Fibroblast of lung (primary cell): ENCODE data around the gene INTS7. TPM values are rescaled to one million over a fixed set of nuclear protein-coding genes. Genes with fewer than 3 reads are reported as not detected.

Experiments
- DNase-seq, 2 donors: peaks; one replicate each; pipeline versions ENCODE4 v3.0.0 to v3.0.0-alpha.2; 2010; ENCODE audit warnings: low read depth in 2 of 2
- H2AFZ ChIP-seq: 2 replicates; pipeline ENCODE4 v1.5.1; 2012; ENCODE audit warnings: low read length, control low read depth, inconsistent platforms
- H3K27ac ChIP-seq: 2 replicates; pipeline ENCODE4 v1.5.1; 2011; ENCODE audit warnings: low read length, control low read depth; ENCODE audit not compliant: insufficient read depth
- H3K27me3 ChIP-seq: 2 replicates; pipeline ENCODE4 v1.5.1; 2011; ENCODE audit warnings: mild to moderate bottlenecking, low read length; ENCODE audit not compliant: control insufficient read depth, insufficient read depth
- H3K36me3 ChIP-seq: 2 replicates; pipeline ENCODE4 v1.5.1; 2011; ENCODE audit warnings: low read length; ENCODE audit not compliant: control insufficient read depth, insufficient read depth
- H3K4me1 ChIP-seq: 2 replicates; pipeline ENCODE4 v1.5.1; 2011; ENCODE audit warnings: low read length; ENCODE audit not compliant: control insufficient read depth, insufficient read depth; ENCODE audit errors: extremely low read depth
- H3K4me2 ChIP-seq: 2 replicates; pipeline ENCODE4 v1.5.1; 2011; ENCODE audit warnings: low read length, control low read depth; ENCODE audit not compliant: insufficient read depth; ENCODE audit errors: extremely low read depth
- H3K4me3 ChIP-seq, 4 experiments: fragments of 200-600 bp in 1 of 4; sonication (generic) in 1 of 4; replicated peaks in 1 of 4; 2 replicates each; pipeline ENCODE4 v1.5.1; 2011 to 2016; ENCODE audit warnings: low read length in 4 of 4, low read depth in 3 of 4, mild to moderate bottlenecking in 3 of 4, control low read depth in 2 of 4, inconsistent platforms in 1 of 4, mixed read lengths in 1 of 4; ENCODE audit not compliant: insufficient read depth in 1 of 4; ENCODE audit errors: control extremely low read depth in 1 of 4
- H3K79me2 ChIP-seq: 2 replicates; pipeline ENCODE4 v1.5.1; 2012; ENCODE audit warnings: mild to moderate bottlenecking, low read length, inconsistent platforms; ENCODE audit not compliant: control insufficient read depth, insufficient read depth
- H3K9ac ChIP-seq: 2 replicates; pipeline ENCODE4 v1.5.1; 2011; ENCODE audit warnings: mild to moderate bottlenecking, low read length, control low read depth; ENCODE audit not compliant: insufficient read depth
- H3K9me3 ChIP-seq: 2 replicates; pipeline ENCODE4 v1.5.1; 2012; ENCODE audit warnings: low read depth, low read length; ENCODE audit not compliant: control insufficient read depth, insufficient read depth
- H4K20me1 ChIP-seq: 2 replicates; pipeline ENCODE4 v1.5.1; 2011; ENCODE audit warnings: low read length; ENCODE audit not compliant: control insufficient read depth, insufficient read depth; ENCODE audit errors: extremely low read depth
- EZH2 ChIP-seq: IDR thresholded peaks from 2 replicates; pipeline ENCODE4 v1.5.1; 2012; ENCODE audit warnings: low read length, control low read depth, mild to moderate bottlenecking; ENCODE audit errors: missing control alignments
- polyA plus RNA-seq, 2 donors: library from polyadenylated mRNA; depleted of rRNA in 1 of 2; stranded (reverse) in 1 of 2; unstranded in 1 of 2; fragments of >200 nt; gene quantifications; 2 replicates each; pipeline ENCODE4 v1.2.1, GENCODE V29; 2011 to 2012; ENCODE audit warnings: missing spikeins in 1 of 2
- total RNA-seq: library from RNA; depleted of rRNA; stranded (reverse); fragments of >200 nt; gene quantifications from 2 replicates; pipeline ENCODE4 v1.2.1, GENCODE V29; 2014
- TF ChIP-seq, protein P1 (sequence below), 2 donors: IDR thresholded peaks in 1 of 2; conservative IDR thresholded peaks in 1 of 2; 1 replicate in 1 of 2; 2 replicates in 1 of 2; pipeline ENCODE4 v1.5.1; 2011 to 2012; ENCODE audit warnings: low read length in 2 of 2, control low read depth in 1 of 2, inconsistent platforms in 1 of 2, low read depth in 1 of 2, mild to moderate bottlenecking in 1 of 2

Gene INTS7
- total and polyA plus RNA-seq, 2 donors (not counting 1 experiment from before 2014, with no cell fraction given): 20.6 to 23.7 TPM

- Histone ChIP-seq H3K4me1 (peaks cover 4% of the 10 kb centered on the region), H3K27me3 (no peaks in the 10 kb centered on the region), H3K9ac (no peak overlapping the region), H3K79me2 (peaks cover 66% of the 10 kb centered on the region), H3K4me3 (no peak overlapping the region), H2AFZ (no peak overlapping the region), H4K20me1 (no peaks in the 10 kb centered on the region), H3K9me3 (no peaks in the 10 kb centered on the region), H3K36me3 (no peaks in the 10 kb centered on the region), H3K27ac (no peak overlapping the region), H3K4me2 (no peak overlapping the region)
- TF ChIP-seq, protein P1, sequence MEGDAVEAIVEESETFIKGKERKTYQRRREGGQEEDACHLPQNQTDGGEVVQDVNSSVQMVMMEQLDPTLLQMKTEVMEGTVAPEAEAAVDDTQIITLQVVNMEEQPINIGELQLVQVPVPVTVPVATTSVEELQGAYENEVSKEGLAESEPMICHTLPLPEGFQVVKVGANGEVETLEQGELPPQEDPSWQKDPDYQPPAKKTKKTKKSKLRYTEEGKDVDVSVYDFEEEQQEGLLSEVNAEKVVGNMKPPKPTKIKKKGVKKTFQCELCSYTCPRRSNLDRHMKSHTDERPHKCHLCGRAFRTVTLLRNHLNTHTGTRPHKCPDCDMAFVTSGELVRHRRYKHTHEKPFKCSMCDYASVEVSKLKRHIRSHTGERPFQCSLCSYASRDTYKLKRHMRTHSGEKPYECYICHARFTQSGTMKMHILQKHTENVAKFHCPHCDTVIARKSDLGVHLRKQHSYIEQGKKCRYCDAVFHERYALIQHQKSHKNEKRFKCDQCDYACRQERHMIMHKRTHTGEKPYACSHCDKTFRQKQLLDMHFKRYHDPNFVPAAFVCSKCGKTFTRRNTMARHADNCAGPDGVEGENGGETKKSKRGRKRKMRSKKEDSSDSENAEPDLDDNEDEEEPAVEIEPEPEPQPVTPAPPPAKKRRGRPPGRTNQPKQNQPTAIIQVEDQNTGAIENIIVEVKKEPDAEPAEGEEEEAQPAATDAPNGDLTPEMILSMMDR (conservative IDR thresholded peaks at IDR 0.05 in 1 of 2, IDR thresholded peaks at IDR 0.05 in 1 of 2; ENCODE audit: low read depth in 1 of 2, low read length in 2 of 2): no peak
- TF ChIP-seq EZH2: no peak
- no peak for DNase-seq
Measured at GRCh38 chr1:212039622-212040021, 4.3 kb upstream of the INTS7 start.

DNA sequence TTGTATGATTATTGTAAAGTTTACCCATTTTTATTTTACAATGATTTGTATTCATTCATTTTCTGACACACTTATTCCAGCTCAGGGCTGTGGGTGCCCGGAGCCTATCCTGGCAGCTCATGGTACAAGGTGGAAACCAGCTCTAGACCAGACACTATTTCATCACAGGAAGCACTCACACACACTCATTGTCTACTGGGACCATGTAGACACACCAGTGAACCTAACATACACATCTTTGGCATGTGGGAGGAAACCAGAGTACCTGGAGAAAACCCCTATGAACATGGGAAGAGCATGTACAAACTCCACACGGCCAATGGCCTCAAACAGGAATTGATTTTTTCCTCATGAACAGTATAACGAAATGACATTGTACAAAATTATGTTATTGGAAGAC, 2.5 kb upstream of the INTS7 start:
- H3K27me3 ChIP-seq: no peaks in the 10 kb centered on the region
- peak overlapping the region in 2 of 4 experiments; percentile 26 to 27 for H3K4me3 ChIP-seq
- DNase-seq: no peak
- H4K20me1 ChIP-seq: no peaks in the 10 kb centered on the region
- no peak overlapping the region for H3K9ac ChIP-seq
- no peak overlapping the region for H3K27ac ChIP-seq
- H3K79me2 ChIP-seq: peaks cover 72% of the 10 kb centered on the region
- H3K36me3 ChIP-seq: no peaks in the 10 kb centered on the region
- peak overlapping the region; percentile 90 for H2AFZ ChIP-seq
- no peaks in the 10 kb centered on the region for H3K9me3 ChIP-seq
- peak overlapping the region; percentile 56 for H3K4me2 ChIP-seq
- peaks cover 4% of the 10 kb centered on the region for H3K4me1 ChIP-seq
- no peak for TF ChIP-seq EZH2
- TF ChIP-seq, protein P1 (conservative IDR thresholded peaks at IDR 0.05 in 1 of 2, IDR thresholded peaks at IDR 0.05 in 1 of 2; ENCODE audit: low read depth in 1 of 2, low read length in 2 of 2): no peak

GRCh38 chr1:212035835-212036605, 663 bp upstream of the INTS7 start:
- Histone ChIP-seq H3K36me3 (no peaks in the 10 kb centered on the region), H3K79me2 (peaks cover 72% of the 10 kb centered on the region), H3K27ac (peak overlapping the region; percentile 88), H3K27me3 (no peaks in the 10 kb centered on the region), H3K4me2 (peak overlapping the region; percentile 94), H2AFZ (peak overlapping the region; percentile 99), H3K9ac (peak overlapping the region; percentile 73), H3K9me3 (no peaks in the 10 kb centered on the region), H3K4me3 (peak overlapping the region; percentile 75 to 98 (median 82)), H4K20me1 (no peaks in the 10 kb centered on the region), H3K4me1 (peaks cover 7% of the 10 kb centered on the region)
- TF ChIP-seq EZH2: no peak
- TF ChIP-seq, protein P1 (conservative IDR thresholded peaks at IDR 0.05 in 1 of 2, IDR thresholded peaks at IDR 0.05 in 1 of 2; ENCODE audit: low read depth in 1 of 2, low read length in 2 of 2): no peak
- no peak for DNase-seq
